Stimulated activated CD4-positive, alpha-beta T cell treated with anti-CD3 and anti-CD28 coated beads, Interleukin-2, amount 100 ng/mL, for 24 hours (primary cell): ENCODE data around the gene G3BP1.
A peak's percentile ranks its signal among the peaks of the same experiment; 100 is the strongest.
"Not testable (repeated sequence)": the region's sequence is repeated elsewhere in the genome, so short reads cannot be mapped to it uniquely, and the experiment has no call there.

Source experiments
- DNase-seq, 2 donors: peaks; one replicate each; pipeline ENCODE4 v3.0.0-alpha.2; 2020

The G3BP1 gene

DNA sequence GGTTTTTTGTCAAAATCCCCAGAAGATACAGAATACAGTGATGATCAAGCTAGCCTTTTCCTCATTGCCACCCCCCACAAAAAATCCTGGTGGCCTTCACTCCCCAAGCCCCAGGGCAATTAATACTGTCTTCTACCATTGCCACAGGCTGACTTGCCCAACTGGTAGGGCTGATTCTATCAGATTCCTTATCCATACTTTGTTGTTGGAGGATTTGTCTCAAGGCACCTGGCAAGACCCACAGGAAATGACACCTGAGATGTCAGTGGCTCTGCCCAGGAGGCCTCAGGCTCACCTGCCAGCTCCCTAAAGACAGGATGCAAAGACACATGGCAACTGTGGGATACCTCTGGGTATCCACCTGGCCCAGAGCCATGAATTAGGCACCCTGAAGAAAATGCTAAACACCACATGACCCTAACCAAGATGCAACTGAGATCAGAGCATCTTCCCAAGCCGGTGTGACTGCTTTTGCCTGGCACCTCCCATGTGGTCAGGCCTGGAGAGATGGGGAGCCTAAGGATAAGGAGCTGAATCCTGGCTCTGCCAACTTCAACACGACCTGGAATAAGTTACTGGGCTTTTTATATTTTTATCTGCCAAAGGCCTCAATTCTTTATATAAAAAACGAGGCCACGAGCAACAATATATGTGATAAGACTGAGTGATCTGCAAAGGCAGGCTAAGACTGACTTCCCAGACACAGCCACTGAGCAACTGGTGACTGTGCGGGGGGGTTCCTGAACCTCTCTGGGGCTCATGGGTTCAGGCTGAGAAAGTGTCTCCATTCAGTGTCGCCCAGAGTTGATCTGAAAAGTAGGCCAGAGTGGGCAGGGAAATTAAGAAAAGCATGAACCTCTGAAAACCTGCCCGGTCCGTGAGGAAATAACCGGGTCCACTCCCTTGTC is 14.3 kb upstream of the G3BP1 start:
- DNase-seq: peak; percentile 24 to 48

- no peak for DNase-seq
Measured at GRCh38 chr5:151758141-151758429, 13.7 kb upstream of the G3BP1 start.

DNA sequence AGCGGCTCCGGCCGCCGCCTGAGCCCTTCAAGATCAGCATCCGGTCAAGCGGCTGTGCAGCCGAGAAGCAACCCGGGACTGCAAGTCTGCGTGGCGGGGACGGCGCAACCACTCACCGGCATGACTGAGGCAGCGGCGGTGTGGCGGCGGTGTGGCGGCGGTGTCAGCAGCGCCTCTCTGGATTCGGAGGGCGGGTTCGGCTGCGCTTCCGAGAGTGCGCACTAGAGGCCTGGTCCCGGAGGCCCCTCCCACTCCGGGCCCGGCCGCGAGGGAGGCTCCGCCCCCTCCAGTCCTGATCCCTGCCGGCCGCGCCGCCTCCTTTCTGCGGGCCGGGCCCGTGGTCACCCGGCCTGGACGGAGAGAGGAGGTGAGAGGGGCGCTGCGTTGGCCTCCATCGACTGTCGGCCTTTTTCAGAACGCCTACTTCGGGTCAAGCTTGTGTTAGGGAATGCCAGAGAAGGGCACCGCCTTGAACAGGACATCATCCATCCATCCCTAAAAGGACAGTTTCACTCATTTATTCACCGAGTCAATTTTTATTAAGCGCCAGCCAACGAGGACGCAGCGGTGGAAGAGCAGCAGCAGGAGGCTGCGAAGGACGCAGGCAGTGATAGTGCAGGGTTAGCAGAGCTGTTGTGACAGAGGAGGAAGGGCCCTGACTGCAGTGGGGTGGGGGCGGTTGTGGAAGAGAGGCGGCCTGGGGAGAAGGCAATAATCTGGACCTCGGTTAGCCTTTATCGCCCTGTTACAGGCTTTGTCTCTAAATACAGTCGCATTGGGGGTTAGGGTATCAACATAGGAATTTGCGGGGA is 13.1 kb upstream of the G3BP1 start, which contains the start of gene ATOX1:
Gene ATOX1 (minus strand): TSS at position 202 of the 812 bp plus-strand sequence. CDS start 80 bp downstream, at position 122.
- peak; percentile 92 to 93 for DNase-seq

GRCh38 chr5:151764801-151765200 is 7.0 kb upstream of the G3BP1 start:
- no peak for DNase-seq

DNA sequence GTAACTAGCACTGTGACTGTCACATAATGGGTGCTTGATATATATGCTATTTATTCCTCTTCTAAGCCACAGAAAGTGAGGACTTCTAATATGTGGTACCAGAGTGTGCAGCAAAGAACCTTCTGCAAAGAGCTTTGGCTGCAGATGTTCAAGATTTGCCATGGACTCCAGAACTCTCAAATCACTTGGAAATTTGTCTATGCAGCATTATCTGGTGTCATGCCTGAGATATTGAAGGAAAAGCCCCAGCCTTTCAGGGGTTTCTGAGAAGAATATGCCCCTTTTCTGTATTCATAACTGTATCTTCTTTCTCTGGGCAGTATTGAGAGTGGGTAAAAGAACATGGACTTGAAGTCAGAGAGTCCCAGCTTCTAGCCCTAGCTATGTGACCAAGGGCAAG is 4.8 kb upstream of the G3BP1 start:
- no peak for DNase-seq

DNA sequence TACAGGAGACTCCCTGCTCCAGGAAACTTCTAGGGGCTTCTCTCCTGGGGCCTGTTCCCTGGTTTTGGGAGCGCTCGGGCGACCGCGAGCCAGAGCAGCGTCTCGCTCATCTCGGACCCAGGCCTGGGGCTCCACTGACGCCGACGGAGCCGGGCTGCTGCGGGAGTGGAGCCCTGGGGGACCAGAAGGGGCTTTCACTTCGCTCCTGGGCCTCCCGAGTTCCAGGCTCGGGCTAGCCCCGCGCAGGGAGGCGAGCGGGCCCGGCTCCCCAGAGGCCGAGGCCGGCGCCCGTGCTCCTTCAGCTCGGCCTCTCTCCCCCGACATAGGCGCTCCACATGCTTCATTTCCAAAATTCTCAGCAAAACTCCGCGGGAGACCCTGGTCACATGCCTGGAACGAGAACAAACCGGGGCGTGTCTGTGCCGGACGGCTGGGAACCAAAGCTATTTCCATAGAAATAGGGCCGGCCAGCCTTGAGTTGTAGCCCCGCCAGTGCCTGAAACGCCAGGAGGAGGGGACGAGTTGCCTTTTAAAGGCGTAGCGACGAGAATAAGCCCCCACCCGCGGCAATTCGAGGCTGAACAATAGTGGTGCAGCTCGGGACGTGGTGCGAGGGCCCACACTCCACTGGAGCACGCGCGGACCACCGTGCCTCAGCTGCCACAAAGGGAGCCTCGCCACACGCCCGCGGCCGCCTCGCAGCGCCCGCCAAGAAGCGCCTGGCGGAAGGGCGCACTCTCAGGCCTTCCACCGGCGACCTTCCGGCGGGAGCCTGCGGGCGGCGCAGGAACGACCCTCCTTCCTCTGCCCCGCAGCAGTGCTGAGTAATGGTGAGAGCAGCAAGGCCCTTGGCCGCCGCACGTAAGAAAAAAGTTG is 1.1 kb upstream of the G3BP1 start:
- peak; percentile 62 to 65 for DNase-seq

DNA sequence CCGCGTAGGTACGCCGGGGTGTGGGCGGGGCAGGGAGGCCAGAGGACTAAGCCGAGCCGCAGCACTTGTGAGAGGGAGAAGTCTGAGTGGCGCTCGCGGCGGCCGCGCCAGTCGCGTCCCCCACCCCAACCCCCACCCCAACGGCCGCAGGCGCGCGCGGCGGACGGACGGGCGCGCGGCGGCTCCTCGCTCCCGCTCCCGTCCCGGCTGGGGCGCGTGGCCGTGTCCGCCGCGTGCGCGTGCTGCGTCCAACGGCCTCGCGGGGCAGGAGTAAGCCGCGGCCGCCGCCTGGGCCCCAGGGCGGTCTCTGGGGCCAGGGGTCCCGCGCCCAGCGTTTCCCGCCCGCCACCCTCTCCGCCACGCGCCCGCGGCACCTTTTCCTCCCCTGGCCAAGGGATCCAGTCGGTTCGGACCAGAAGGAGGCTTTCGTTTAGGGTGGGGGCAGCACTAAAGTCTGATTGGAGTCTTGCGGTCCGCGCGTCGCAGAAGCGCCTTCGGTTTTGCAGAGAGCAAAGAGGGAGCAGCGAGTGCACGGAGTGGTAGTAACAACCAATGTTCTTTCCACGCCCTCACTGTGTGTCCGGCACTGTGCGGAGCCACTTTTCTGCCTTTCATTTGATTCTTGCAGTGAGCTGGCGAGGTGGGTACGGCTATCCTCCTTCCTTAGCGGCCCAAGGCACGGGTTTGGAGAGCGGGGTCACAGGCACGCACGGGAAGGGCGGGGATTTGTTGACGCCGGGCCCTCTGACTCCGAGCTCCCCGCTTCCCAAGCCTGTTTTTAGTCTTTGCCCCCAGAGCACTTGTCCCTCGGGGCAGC is 483 bp downstream of the G3BP1 start:
- DNase-seq: peak; percentile 45 to 50

DNA sequence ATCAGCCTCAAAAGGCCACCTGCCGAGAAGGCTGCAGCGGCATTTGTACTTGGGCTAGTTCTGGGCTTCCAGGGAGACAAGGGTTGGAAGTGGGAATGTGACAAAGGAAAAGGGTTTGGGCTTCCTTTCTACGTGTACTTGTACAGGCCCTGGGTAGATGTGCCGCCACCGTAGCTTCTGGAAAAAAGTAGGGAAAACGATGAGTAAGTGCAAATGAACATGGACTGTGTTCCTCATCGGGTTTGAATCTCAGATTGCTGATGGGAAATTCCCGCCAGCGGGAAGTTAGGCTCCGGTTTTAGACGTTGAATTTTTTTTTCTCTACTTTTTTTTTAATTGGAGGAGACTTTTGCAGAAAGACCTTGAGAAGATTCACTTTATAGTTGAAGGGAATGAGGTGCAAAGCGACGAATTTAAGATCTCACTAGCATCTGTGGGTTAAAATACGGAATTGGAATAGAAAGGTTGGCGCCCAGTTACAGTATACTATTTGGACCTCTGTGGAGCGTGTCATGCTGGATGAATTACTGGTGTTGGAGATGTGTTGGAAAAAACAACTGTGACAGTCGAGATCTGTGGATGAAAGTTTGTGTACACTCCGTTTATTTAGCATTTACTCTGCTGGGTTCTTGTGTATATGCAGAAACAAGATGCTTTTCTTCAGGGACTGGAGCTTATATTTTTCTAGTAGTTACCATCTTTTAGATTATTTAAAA is 1.2 kb downstream of the G3BP1 start:
- peak in 1 of 2 donors; percentile 30 for DNase-seq

- no peak for DNase-seq
Measured at GRCh38 chr5:151773951-151774350, 2.2 kb downstream of the G3BP1 start.

DNA sequence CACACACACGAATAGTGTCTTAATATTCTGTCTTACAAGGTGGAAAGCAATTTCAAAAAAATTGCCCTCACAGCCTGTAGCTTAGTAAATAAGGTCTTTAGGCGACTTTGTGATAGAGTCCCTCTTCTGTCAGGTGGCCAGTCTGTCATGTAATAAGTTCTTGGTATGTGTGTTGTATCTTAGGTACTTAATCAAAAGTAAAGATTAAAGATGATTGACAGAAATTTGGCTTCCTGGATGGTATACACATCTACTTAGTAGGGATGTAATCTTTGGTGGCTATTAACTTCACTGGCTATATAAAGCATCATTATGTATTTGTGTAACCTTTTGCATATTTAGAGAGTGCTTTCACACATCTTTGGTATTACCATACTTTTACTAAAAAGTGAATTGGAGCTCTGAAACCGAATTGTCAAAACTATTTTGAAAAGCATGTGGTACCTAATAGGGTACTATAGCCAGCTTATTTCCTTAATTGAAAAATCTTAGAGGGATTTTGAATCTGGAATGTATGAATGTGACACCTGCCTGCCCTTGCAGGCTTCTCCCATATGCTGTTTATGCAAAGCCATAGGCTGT is 3.4 kb downstream of the G3BP1 start:
- no peak for DNase-seq

GRCh38 chr5:151779531-151780125 is 7.9 kb downstream of the G3BP1 start:
- DNase-seq: no peak

- DNase-seq: no peak
Measured at GRCh38 chr5:151780348-151780747, 8.6 kb downstream of the G3BP1 start.

DNA sequence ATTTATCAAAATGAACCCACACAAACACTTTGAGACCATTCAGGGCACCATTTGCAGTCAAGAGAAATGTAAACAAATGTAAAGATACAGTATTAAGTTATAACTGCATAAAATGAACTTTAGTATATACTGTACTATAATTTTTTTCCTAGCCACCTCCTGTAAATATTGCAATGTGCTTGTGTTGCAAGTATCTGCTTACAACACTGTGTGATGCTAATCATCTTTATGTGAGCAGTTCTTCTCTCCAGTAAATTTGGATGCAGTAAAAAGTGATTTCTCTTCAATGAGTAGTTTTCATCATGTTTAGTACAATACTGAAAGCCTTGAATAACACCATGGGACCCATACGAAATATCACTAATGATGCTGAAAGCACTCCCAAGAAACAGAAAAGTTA is 9.4 kb downstream of the G3BP1 start:
- no peak for DNase-seq

DNA sequence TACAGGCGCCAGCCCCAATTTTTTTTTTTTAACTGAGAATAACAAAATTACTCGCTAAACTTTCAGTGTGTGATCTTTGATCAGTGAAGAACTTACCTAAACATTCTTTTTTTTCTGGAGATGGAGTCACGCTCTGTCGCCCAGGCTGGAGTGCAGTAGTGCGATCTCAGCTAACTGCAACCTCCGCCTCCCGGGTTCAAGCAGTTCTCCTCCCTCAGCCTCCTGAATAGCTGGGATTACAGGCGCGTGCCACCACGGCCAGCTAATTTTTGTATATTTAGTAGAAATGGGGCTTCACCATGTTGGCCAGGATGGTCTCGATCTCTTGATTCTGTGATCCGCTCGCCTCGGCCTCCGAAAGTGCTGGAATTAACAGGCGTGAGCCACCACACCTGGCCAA is 11.9 kb downstream of the G3BP1 start:
- DNase-seq: not testable (repeated sequence)

DNA sequence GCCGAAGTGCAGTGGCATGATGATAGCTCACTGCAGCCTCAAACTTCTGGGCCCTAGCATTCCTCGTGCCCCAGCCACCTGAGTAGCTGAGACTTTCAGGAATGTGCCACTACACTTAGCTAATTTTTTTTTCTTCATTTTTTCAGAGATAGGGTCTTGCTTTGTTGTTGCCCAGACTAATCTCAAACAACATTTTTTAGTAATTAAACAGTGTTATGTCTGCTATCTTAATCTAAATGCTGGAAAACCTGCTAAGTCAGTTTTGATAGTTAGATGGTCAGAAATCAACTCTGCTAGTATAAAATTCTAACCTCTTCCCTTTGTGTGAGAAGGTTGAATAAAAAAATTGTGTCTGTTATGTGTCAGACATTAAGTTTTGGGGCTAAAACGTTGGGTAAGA is 12.4 kb downstream of the G3BP1 start:
- DNase-seq: no peak

DNA sequence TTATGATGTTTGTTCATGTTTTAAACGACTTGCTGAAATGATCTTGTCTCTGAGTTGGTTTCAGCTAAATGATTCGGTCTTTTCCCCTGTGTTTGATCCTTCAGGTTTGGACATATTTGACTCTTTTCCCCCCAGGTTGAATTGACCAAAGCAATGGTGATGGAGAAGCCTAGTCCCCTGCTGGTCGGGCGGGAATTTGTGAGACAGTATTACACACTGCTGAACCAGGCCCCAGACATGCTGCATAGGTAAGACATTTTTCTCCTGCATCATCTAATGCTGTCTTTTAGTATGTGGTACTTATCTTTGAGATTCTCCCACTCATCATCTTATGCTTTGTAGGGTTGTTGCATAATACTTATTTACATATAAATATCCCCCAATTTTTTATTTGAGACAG is 14.7 kb downstream of the G3BP1 start:
- no peak for DNase-seq

GRCh38 chr5:151787817-151788216 is 16.1 kb downstream of the G3BP1 start:
- DNase-seq: no peak

DNA sequence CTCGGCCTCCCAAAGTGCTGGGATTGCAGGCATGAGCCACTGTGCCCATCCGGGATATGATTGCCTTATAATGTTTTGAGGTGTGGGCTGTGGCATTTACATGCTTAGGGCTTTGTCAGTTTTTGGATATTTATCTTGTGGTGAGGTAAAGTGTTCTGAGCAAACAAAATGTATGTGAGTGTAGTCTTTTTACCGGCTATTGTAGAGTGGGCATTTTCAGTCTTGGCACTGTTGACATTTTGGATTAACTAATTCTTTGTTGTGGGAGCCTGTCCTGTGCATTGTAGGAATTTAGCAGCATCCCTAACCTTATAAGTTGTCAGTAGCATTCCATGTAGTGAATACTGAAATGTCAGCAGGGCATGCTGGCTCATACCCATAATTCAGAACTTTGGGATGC is 21.6 kb downstream of the G3BP1 start:
- DNase-seq: no peak

DNA sequence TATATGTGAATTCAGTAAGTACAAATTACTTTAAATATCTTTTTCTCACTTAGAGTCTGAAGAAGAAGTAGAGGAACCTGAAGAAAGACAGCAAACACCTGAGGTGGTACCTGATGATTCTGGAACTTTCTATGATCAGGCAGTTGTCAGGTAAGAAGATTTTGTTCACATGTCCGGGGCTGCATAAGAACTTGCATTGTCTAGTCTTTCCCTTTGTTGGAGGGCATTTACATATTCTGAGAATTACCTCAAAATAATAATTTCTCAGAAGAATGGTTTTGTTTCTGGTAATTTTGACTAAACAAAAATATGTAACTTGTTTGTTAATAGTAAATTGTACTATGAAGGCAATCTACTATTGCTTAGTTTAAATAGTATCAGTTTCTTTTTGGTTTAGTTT is 23.7 kb downstream of the G3BP1 start:
- no peak for DNase-seq

DNA sequence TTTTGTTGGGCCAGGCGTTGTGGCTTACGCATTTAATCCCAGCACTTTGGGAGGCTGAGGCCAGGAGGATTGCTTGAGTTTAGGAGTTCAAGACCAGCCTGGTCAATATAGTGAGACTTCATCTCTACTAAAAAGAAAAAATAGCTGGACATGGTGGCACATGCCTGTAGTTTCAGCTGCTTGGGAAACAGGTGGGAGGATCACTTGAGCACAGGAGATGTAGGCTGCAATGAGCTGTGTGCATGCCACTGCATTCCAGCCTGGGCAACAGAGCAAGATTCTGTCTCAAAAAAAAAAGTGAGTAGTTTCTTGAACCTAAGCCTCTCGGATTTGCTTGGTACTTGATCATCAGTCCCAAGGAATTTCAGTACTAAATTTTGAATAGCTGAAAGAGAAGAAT is 26.9 kb downstream of the G3BP1 start:
- DNase-seq: no peak

- DNase-seq: peak in 1 of 2 donors; percentile 11
Measured at GRCh38 chr5:151799407-151799806, 27.7 kb downstream of the G3BP1 start.
